Measurements from ENCODE around the gene KCNB1. TPM values are rescaled to one million over a fixed set of nuclear protein-coding genes. Genes with fewer than 3 reads are reported as not detected.

Gene KCNB1
- total RNA-seq, 1 donor from 2014 or later = not detected

DNA sequence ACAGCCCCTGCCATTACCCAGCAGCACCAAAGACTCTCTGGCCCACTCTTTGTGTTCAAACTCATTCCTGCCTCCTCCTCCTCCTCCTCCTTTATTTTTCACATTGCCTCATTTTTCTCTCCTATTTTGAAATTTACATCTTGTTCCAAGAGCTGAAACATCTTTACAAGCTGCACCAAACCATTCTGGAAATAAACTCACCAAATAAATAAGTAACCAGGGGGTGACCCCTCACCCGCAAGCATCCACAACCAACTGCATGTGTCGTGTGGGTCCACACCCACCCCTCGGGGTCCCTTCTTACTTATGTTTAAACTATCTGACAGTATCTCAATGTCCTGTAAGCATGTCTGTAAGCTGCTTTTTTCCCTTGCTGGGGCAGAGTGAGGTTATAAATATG, 1.4 kb downstream of the KCNB1 start:
- peaks cover 2% of the 10 kb centered on the region for H3K27me3 ChIP-seq (ENCODE audit: control insufficient read depth, insufficient read depth, low read length)
- H3K4me3 ChIP-seq (ENCODE audit: low read depth, low read length) = no peak overlapping the region
- DNase-seq (ENCODE audit: low read depth) = no peak
- no peak for FAIRE-seq
- H3K36me3 ChIP-seq (ENCODE audit: control insufficient read depth, insufficient read depth, low read length) = no peaks in the 10 kb centered on the region
- TF ChIP-seq, protein P1, sequence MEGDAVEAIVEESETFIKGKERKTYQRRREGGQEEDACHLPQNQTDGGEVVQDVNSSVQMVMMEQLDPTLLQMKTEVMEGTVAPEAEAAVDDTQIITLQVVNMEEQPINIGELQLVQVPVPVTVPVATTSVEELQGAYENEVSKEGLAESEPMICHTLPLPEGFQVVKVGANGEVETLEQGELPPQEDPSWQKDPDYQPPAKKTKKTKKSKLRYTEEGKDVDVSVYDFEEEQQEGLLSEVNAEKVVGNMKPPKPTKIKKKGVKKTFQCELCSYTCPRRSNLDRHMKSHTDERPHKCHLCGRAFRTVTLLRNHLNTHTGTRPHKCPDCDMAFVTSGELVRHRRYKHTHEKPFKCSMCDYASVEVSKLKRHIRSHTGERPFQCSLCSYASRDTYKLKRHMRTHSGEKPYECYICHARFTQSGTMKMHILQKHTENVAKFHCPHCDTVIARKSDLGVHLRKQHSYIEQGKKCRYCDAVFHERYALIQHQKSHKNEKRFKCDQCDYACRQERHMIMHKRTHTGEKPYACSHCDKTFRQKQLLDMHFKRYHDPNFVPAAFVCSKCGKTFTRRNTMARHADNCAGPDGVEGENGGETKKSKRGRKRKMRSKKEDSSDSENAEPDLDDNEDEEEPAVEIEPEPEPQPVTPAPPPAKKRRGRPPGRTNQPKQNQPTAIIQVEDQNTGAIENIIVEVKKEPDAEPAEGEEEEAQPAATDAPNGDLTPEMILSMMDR (IDR thresholded peaks at IDR 0.05; ENCODE audit: insufficient read depth, low read length, severe bottlenecking) = no peak

DNA sequence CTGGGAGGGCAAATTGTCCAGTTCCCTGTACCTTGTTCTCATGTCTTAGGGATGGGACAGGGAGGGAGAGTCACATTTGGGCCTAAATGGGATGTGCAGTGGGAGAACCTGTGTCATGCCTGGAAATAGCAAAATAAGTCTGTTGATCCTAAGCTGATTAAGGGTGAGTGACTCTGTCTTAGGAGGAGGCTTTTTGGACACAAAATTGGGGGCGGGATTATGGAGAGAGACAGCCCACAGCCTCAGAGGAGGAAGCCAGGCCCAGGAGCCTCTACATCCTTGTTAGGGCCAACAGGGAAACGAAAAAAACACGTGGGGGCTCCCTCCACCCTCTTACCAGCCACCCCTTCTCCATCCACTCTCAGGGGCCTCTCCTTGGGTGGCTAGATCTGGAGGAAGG, 2.2 kb downstream of the KCNB1 start:
- TF ChIP-seq, protein P1 (IDR thresholded peaks at IDR 0.05; ENCODE audit: insufficient read depth, low read length, severe bottlenecking) = no peak
- no peak overlapping the region for H3K4me3 ChIP-seq (ENCODE audit: low read depth, low read length)
- FAIRE-seq (no peak), DNase-seq (ENCODE audit: low read depth) (no peak)
- no peaks in the 10 kb centered on the region for H3K36me3 ChIP-seq (ENCODE audit: control insufficient read depth, insufficient read depth, low read length)
- H3K27me3 ChIP-seq (ENCODE audit: control insufficient read depth, insufficient read depth, low read length) = peaks cover 2% of the 10 kb centered on the region

DNA sequence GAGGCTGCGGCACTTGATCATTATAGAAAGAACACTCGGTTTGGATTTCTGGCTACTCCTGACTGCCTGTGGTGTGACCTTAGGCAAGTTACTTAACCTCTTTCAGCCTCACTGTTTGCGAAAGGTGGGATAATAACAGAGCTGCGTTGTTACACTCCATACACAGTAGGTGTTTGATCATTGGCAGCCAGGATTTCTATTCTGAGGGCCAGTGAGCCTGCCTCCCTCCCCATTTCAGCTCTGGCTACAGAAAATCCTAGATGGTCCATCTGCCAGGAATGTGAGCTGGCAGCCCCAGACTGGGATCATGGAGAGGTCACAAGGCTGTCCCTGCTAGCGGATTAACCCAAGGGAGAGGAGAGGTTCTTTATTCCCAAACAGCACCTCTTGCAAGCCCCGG, 2.7 kb downstream of the KCNB1 start:
- no peak overlapping the region for H3K4me3 ChIP-seq (ENCODE audit: low read depth, low read length)
- FAIRE-seq = peak; percentile 43
- TF ChIP-seq, protein P1 (IDR thresholded peaks at IDR 0.05; ENCODE audit: insufficient read depth, low read length, severe bottlenecking) = no peak
- no peaks in the 10 kb centered on the region for H3K36me3 ChIP-seq (ENCODE audit: control insufficient read depth, insufficient read depth, low read length)
- peaks cover 2% of the 10 kb centered on the region for H3K27me3 ChIP-seq (ENCODE audit: control insufficient read depth, insufficient read depth, low read length)
- DNase-seq (ENCODE audit: low read depth) = no peak

DNA sequence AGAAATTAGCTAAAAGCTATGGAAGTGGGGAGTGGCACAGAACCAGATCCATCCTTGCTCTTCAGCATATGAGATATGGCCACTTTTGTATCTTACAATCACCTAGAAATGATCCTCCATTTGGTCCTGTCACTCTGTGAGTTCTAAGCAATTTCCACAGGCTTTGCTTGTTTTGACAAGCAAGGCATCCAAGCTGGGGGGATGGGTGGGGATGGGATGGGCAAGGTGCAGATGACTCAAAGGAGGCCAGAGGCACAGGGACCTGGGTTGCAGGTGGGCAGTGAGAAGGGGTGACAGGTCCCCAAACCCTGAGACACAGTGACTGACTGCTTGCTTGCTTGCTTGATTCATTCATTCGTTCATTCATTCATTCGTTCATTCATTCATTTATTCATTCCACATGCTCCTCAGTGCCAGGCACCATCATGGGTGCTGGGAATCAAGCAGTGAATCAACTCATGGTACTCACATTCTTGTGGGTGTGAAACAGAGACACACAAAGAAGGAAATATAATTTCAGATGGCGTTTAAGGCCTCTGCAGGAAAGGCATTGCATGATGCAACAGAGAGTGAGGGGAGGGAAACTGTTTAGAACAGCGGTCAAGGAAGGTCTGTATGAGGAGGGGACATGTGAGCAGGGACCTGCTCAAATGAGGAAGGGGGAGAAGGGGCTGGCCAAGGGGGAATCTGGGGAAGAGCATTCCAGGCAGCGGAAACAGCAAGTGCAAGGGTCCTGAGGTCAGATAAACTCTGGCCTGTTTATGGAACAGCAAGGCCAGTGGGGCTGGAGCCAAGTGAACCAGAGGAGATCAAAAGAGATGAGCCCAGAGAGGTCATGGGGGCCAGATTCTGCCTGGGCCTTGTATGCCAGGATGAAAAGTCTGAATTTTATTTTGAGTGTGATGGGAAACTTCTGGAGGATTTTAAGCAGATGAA, 3.4 kb downstream of the KCNB1 start:
- no peak overlapping the region for H3K4me3 ChIP-seq (ENCODE audit: low read depth, low read length)
- H3K36me3 ChIP-seq (ENCODE audit: control insufficient read depth, insufficient read depth, low read length) = no peaks in the 10 kb centered on the region
- peaks cover 2% of the 10 kb centered on the region for H3K27me3 ChIP-seq (ENCODE audit: control insufficient read depth, insufficient read depth, low read length)
- TF ChIP-seq, protein P1 (IDR thresholded peaks at IDR 0.05; ENCODE audit: insufficient read depth, low read length, severe bottlenecking) = no peak
- DNase-seq (ENCODE audit: low read depth) = peak; percentile 6
- no peak for FAIRE-seq

DNA sequence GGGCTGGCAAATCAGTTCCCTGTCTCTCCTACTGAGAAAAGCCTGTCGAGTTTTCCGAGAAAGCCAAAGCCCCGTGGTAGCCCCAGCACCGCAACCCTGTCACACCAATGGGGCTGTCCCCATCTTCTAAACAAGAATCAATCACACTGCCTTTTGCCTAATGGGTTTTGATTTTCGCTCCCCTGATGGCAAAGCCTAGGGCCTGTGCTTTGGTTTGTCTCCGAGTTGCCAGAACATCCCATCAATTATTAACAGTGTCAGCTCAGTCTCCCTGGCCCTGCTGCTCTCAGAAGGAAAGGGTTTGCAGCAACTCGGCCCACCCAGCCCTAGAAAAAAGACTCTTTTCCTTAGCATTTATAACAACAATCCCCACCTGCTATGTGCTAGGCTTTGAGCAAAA, 4.2 kb downstream of the KCNB1 start:
- FAIRE-seq (no peak), DNase-seq (ENCODE audit: low read depth) (no peak)
- no peak overlapping the region for H3K4me3 ChIP-seq (ENCODE audit: low read depth, low read length)

More for the DNA sequence above, 4.2 kb downstream of the KCNB1 start:
- TF ChIP-seq, protein P1 (IDR thresholded peaks at IDR 0.05; ENCODE audit: insufficient read depth, low read length, severe bottlenecking) = no peak
- Histone ChIP-seq H3K36me3 (ENCODE audit: control insufficient read depth, insufficient read depth, low read length) (no peaks in the 10 kb centered on the region), H3K27me3 (ENCODE audit: control insufficient read depth, insufficient read depth, low read length) (peaks cover 2% of the 10 kb centered on the region)

All from bronchial epithelial cell (primary cell).